ENCODE measurements around the gene CENPP. TPM values are rescaled to one million over a fixed set of nuclear protein-coding genes. Genes with fewer than 3 reads are reported as not detected.

Gene CENPP
- total and polyA plus RNA-seq, 4 donors: 0.62 to 8.7 (median 1.3) TPM

GRCh38 chr9:92660266-92660665 is 334.5 kb downstream of the CENPP start:
- Histone ChIP-seq H3K27ac (ENCODE audit: low read depth in 1 of 2, low read length in 2 of 2) (no peak overlapping the region), H3K4me3 (ENCODE audit: low read depth in 1 of 3, low read length in 3 of 3) (no peak overlapping the region), H3K4me1 (ENCODE audit: control insufficient read depth in 4 of 4, insufficient read depth in 4 of 4, low read length in 3 of 4) (peaks cover 9 to 15% (median 11%) of the 10 kb centered on the region in 4 donors), H3K36me3 (ENCODE audit: control insufficient read depth in 4 of 4, insufficient read depth in 3 of 4, low read depth in 1 of 4, low read length in 3 of 4) (peaks cover 0 to 5% (median 3%) of the 10 kb centered on the region in 4 donors), H3K27me3 (ENCODE audit: control insufficient read depth in 4 of 4, insufficient read depth in 4 of 4, low read length in 3 of 4) (no peaks in the 10 kb centered on the region), H3K9ac (ENCODE audit: low read depth in 1 of 2, low read length in 2 of 2) (no peak overlapping the region), H3K9me3 (ENCODE audit: control insufficient read depth in 4 of 4, low read length in 3 of 4) (no peaks in the 10 kb centered on the region)
- 96% methylated on average over 4 of the region's 4 CpGs for WGBS
- no peak for TF ChIP-seq JUND (IDR thresholded peaks at IDR 0.05)
- TF ChIP-seq REST (IDR thresholded peaks at IDR 0.05): no peak
- no peak for TF ChIP-seq RAD21 (IDR thresholded peaks at IDR 0.05)
- no peak for TF ChIP-seq HNF4A (conservative IDR thresholded peaks at IDR 0.05)
- no peak for TF ChIP-seq TAF1 (conservative IDR thresholded peaks at IDR 0.05)
- no peak for TF ChIP-seq YY1 (IDR thresholded peaks at IDR 0.05)
- no peak for TF ChIP-seq RXRA (IDR thresholded peaks at IDR 0.05)
- no peak for TF ChIP-seq HNF4G (IDR thresholded peaks at IDR 0.05)
- no peak for TF ChIP-seq FOXA1 (IDR thresholded peaks at IDR 0.05)
- no peak for TF ChIP-seq ATF3 (IDR thresholded peaks at IDR 0.05)
- no peak for TF ChIP-seq NR2F2 (IDR thresholded peaks at IDR 0.05)
- TF ChIP-seq EGR1 (IDR thresholded peaks at IDR 0.05; ENCODE audit: low read depth in 2 of 2): no peak
- TF ChIP-seq FOXA2 (IDR thresholded peaks at IDR 0.05): no peak
- no peak for TF ChIP-seq ZBTB33 (IDR thresholded peaks at IDR 0.05)
- no peak for TF ChIP-seq GABPA (IDR thresholded peaks at IDR 0.05 in 1 of 2, conservative IDR thresholded peaks at IDR 0.05 in 1 of 2)
- TF ChIP-seq MAX (IDR thresholded peaks at IDR 0.05): no peak
- TF ChIP-seq SP1 (IDR thresholded peaks at IDR 0.05): no peak
- TF ChIP-seq CTCF (IDR thresholded peaks at IDR 0.05; ENCODE audit: low read depth, low read length, missing input control): no peak
- no peak for DNase-seq (ENCODE audit: low spot score)
